ENCODE measurements around the gene KIR3DL1.
"Not testable (repeated sequence)": the region's sequence is repeated elsewhere in the genome, so short reads cannot be mapped to it uniquely, and the experiment has no call there.

Gene KIR3DL1

DNA sequence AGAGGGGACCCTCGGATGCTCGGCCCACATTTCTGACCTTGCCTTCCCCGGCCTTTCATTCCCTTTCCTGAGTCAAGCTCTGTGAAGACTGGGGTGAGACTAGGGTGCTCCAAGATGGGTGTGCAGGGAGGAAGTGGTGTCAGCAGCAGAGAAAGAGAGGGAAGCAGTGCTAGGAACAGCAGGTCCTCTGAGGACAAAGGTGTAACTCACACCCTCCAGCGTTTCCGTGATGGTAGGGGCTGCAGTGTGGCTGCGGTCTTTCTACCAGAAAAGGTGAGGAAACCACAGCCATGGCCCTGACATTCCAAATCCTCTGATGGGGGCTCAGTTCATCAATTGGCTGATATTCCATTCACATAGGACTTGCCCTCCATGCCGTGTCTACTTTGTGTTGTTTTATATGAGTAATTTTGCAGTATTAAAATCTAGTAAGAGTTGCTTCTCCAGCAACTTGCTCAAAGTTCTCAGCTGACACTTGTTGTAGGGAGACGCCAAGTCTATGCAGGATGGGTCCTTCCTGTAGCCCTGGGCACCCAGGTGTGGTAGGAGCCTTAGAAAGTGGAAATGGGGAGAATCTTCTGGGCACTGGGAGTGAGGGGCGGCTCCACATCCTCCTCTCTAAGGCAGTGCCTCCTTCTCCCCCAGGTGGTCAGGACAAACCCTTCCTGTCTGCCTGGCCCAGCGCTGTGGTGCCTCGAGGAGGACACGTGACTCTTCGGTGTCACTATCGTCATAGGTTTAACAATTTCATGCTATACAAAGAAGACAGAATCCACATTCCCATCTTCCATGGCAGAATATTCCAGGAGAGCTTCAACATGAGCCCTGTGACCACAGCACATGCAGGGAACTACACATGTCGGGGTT, 1.6 kb downstream of the KIR3DL1 start:
- DNase-seq, result no peak

DNA sequence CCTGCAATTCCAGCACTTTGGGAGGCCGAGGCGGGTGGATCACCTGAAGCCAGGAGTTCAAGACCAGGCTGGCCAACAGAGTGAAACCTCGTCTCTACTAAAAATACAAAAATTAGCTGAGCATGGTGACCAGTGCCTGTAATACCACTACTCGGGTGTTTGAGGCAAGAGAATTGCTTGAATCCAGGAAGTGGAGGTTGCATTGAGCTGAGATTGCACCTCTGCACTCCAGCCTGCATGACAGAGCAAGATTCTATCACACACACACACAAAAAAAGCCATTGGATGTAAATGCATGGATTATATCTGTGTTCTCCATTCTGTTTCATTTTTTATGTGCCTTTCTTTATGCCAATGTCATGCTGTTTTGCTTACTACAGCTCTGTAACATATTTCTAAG, 8.1 kb downstream of the KIR3DL1 start:
- DNase-seq, result not testable (repeated sequence)

DNA sequence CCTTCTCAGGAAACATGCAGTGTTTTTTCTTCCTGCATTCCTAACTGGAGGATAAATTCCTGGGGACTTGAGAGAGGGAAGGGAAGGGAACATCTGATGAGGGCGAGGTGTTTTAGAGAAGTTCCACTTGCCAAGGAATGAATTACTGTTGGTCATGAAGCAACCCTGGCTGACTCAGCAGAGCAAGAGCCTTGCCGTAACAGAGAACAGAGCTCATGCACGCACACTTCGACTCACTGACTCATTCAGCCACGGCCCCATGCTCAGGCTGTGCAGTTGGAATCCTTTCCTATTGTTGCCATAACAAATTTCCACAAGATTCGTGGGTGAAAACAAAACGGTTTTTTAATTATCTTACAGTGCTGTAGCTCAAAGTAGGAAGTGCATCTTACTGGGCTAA, 9.1 kb downstream of the KIR3DL1 start:
- peak; percentile 69 for DNase-seq

DNA sequence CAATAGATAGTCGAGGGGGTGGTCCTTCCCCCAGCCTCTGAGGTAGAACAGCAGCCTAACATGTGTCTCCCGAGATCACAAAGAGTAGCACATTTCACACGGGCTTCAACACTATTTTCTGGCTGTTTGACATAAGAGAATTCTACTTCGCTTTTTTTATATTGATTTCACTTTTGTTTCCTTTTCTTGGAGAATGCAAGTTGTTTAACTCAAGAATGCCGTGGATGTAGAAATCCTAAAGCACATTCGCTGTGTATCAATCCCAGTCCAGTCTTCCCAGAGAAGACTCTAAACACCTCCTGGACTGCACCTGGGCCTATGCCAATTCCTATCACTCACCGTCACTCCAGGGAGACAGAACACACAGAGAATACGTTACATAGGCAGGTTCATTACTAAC, 11.8 kb downstream of the KIR3DL1 start:
- DNase-seq, result not testable (repeated sequence)

DNA sequence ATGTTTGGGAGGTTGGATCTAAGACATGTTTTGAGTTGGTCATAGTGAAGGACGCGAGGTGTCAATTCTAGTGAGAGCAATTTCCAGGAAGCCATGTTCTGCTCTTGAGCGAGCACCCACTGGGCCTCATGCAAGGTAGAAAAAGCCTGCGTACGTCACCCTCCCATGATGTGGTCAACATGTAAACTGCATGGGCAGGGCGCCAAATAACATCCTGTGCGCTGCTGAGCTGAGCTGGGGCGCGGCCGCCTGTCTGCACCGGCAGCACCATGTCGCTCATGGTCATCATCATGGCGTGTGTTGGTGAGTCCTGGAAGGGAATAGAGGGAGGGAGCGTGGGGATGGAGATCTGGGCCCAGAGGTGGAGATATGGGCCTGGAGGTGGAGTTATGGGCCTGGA, 16.2 kb downstream of the KIR3DL1 start, which contains the start of gene KIR2DS4:
KIR2DS4 (plus strand) TSS at position 181 of the 400 bp plus-strand sequence.
- not testable (repeated sequence) for DNase-seq

DNA sequence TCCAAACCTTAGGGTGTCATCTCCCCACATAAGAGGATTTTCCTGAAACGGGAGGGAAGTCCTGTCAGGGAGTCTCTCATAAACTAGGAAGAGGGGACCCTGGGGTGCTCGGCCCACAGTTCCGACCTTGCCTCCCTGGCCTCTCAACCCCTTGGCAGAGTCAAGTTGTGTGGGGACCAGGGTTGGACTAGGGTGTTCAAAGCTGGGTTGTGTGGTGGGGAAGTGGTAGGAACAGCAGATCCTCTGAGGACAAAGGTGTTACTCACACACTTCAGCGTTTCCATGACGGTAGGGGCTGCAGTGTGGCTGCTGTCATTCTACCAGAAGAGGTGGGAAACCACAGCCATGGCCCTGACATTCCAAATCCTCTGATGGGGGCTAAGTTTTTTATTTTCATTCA, 18.9 kb downstream of the KIR3DL1 start:
- not testable (repeated sequence) for DNase-seq

DNA sequence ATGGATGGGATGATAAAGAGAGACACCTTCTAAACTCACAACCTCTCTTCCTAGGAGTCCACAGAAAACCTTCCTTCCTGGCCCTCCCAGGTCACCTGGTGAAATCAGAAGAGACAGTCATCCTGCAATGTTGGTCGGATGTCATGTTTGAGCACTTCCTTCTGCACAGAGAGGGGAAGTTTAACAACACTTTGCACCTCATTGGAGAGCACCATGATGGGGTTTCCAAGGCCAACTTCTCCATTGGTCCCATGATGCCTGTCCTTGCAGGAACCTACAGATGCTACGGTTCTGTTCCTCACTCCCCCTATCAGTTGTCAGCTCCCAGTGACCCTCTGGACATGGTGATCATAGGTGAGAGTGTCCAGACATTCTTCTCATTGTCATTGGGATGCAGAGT, 21.3 kb downstream of the KIR3DL1 start:
- DNase-seq, result not testable (repeated sequence)

DNA sequence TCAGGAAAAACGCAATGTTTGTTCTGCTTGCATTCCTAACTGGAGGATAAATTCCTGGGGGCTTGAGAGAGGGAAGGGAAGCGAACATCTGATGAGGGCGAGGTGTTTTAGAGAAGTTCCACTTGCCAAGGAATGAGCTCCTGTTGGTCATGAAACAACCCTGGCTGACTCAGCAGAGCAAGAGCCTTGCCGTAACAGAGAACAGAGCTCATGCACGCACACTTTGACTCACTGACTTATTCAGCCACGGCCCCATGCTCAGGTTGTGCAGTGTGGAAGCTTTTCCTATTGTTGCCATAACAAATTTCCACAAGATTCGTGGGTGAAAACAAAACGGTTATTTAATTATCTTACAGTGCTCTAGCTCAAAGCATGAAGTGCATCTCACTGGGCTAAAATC, 26.9 kb downstream of the KIR3DL1 start:
- DNase-seq, result not testable (repeated sequence)

DNA sequence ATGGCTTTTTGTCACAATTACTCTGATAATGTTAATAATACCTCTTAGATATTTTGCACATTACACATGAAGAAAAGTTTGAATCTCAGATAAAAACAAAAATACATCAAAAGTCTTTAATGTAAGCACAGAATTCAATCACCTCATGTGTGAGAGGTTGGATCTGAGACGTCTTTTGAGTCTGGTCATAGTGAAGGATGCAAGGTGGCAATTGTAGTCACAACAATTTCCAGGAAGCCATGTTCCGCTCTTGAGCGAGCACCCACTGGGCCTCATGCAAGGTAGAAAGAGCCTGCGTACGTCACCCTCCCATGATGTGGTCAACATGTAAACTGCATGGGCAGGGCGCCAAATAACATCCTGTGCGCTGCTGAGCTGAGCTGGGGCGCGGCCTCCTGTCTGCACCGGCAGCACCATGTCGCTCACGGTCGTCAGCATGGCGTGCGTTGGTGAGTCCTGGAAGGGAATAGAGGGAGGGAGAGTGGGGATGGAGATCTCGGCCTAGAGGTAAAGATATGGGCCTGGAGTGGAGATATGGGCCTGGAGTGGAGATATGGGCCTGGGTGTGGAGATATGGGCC, 33.9 kb downstream of the KIR3DL1 start, which contains the start of gene KIR3DL2:
KIR3DL2 (plus strand) TSS at position 383 of the 580 bp plus-strand sequence; CDS start at position 416, 33 bp downstream.
- DNase-seq, result not testable (repeated sequence)

DNA sequence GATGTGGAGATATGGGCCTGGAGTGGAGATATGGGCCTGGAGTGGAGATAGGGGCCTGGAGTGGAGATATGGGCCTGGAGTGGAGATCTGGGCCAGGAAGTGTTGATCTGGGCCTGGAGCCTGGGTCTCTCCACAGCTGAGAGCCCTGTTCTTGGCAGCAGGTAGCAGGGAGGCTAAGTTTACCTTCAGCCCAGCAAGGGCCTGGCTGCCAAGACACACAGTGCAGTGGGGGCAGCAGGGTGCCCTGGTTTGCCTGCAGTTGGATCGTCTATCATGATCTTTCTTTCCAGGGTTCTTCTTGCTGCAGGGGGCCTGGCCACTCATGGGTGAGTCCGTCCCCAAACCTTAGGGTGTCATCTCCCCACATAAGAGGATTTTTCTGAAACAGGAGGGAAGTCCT, 34.7 kb downstream of the KIR3DL1 start:
- DNase-seq, result no peak

DNA sequence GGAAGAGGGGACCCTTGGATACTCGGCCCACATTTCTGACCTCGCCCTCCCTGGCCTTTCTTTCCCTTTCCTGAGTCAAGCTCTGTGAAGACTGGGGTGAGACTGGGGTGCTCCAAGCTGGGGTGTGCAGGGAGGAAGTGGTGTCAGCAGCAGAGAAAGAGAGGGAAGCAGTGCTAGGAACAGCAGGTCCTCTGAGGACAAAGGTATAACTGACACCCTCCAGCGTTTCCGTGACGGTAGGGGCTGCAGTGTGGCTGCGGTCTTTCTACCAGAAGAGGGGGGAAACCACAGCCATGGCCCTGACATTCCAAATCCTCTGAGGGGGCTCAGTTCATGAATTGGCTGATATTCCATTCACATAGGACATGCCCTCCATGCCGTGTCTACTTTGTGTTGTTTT, 35.1 kb downstream of the KIR3DL1 start:
- DNase-seq, result no peak

DNA sequence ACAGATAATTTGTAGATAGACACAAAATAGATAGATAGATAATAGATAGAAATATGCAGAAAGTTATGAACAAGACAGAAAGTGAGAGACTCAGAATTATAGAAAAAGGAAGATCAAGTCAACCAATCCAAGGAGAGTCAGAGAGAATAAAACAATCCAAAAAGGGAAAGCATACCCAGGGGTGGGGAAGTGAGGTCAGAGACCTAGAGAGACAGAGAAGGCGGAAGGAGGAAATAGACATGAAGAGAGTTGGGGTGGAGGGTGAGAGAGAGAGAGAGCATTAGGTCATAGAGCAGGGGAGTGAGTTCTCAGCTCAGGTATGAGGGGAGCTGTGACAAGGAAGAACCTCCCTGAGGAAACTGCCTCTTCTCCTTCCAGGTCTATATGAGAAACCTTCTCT, 39.0 kb downstream of the KIR3DL1 start:
- not testable (repeated sequence) for DNase-seq

DNA sequence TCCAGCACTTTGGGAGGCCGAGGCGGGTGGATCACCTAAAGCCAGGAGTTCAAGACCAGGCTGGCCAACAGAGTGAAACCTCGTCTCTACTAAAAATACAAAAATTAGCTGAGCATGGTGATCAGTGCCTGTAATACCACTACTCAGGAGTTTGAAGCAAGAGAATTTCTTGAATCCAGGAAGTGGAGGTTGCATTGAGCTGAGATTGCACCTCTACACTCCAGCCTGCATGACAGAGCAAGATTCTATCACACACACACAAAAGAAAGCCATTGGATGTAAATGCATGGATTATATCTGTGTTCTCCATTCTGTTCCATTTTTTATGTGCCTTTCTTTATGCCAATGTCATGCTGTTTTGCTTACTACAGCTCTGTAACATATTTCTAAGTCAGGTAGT, 42.2 kb downstream of the KIR3DL1 start:
- DNase-seq, result not testable (repeated sequence)

DNA sequence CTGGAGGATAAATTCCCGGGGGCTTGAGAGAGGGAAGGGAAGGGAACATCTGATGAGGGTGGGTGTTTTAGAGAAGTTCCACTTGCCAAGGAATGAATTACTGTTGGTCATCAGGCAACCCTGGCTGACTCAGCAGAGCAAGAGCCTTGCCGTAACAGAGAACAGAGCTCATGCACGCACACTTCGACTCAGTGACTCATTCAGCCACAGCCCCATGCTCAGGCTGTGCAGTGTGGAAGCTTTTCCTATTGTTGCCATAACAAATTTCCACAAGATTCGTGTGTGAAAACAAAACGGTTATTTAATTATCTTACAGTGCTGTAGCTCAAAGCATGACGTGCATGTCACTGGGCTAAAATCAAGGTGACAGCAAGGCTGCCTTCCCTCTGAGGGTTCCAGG, 43.2 kb downstream of the KIR3DL1 start:
- DNase-seq, result peak; percentile 53

DNA sequence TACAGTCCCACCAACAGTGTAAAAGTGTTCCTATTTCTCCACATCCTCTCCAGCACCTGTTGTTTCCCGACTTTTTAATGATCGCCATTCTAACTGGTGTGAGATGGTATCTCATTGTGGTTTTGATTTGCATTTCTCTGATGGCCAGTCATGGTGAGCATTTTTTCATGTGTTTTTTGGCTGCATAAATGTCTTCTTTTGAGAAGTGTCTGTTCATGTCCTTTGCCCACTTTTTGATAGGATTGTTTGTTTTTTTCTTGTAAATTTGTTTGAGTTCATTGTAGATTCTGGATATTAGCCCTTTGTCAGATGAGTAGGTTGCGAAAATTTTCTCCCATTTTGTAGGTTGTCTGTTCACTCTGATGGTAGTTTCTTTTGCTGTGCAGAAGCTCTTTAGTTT, 47.2 kb downstream of the KIR3DL1 start:
- not testable (repeated sequence) for DNase-seq

DNA sequence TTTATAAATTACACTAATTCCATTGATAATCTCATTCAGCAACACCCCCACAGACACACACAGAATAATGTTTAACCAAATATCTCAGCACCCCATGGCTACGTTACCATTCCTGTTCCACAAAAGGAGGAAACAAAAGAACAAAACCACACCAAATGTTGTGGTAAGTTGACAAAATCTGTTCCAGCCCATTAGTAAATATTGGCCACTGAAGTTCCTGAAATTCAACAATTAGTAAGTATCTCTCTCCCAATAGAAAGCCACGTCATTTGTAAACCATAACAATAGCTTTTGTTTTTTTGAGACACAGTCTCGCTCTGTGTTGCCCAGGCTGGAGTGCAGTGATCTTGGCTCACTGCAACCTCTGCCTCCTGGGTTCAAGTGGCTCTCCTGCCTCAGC, 55.4 kb downstream of the KIR3DL1 start:
- DNase-seq, result no peak

DNA sequence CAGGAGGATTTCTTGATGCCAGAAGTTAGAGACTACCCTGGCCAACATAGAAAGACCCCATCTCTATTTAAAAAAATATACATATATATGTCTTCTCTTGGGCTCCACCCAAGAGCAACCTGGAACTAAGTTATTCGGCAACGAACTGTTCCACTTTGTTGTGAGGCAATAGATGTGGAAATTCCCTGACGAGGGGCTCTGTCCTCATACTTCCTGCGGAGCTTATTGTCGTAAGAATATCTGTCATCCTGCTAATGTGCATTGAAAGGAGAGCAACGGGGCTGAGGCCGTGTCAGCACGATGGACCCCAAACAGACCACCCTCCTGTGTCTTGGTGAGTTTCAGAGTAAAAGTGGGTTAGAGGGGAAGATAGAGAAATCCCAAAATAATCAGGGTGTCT, 57.7 kb downstream of the KIR3DL1 start, which contains the start of gene FCAR:
FCAR (plus strand) TSS at position 246 of the 400 bp plus-strand sequence; CDS start at position 301, 55 bp downstream.
- DNase-seq, result peak; percentile 64

DNA sequence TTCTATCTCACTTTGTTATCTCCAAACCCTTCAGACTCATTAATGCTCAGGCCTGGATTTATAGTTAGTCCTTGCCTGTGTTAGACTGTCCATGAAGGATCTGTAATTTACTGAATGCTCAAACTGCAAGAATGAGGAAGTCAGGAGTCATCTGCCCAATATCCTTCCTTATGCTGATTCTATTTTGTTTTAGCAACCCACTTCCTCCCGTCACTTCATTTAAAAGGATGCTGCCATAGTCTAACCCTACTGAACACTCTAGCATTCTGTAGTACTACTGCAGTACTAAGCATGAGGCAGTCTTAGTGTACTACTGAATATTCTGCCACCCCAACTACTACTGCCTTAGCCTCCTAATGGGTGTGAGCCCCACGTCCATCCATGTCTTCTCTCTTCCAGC, 59.2 kb downstream of the KIR3DL1 start:
- DNase-seq, result no peak

DNA sequence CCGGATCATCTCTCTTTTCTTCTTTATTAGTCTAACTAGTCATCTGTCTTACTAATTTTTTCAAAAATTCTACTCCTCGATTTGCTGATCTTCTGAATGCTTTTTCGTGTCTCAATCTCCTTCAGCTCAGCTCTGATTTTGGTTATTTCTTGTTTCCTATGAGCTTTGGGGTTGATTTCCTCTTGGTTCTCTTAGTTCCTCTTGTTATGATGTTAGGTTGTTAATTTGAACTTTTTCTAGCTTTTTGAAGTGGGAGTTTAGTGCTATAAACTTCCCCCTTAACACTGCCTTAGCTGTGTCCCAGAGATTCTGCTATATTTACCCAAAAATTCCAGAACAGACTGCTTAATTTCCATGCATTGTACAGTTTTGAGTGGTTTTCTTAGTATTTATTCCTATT, 61.2 kb downstream of the KIR3DL1 start:
- no peak for DNase-seq

All from CD4-positive, alpha-beta T cell treated with Interferon gamma for 1 hour (primary cell).